ENCODE measurements around the gene BAZ2B.

DNA sequence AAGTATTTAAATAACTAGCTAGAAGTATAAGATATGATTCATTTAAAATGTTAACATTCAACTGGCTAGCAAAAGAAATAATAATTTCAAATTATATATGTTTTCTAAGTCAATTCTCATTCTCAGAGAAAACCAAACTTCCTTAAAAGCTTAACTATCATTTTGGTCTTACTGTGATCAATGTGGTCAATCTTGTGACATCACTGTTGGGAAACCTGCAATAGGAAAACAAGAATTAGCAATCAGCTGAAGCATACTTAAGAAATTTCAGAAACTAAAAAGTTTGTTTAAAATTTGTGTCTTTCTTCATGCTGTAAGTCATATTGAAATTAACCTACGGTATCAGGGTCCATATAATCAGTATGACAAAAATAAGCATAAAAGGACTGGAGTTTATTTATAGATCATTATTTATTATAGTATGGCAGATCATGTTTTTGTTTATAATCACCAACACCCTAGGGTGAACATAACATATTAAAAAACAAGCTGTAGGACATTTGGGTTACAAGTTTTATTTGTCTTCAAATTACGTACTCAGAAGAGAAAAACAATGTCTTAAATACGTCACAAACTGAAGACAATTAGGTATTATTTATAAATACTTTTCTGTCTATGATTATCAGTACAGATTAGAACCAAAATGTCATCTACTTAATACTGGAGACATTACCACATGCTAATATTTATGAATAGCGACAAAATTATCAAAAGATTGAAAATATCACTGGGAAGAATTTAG, 60.5 kb downstream of the BAZ2B start:
- TF ChIP-seq CTCF (IDR thresholded peaks at IDR 0.05; ENCODE audit: low read length) = no peak
- TF ChIP-seq EZH2 (IDR thresholded peaks at IDR 0.05; ENCODE audit: borderline replicate concordance, low read length) = no peak
